Activated CD4-positive, CD25-positive, alpha-beta regulatory T cell (primary cell): Measurements from ENCODE around the gene SYT1.
"Not testable (repeated sequence)": the region's sequence is repeated elsewhere in the genome, so short reads cannot be mapped to it uniquely, and the experiment has no call there.

Experiments
- DNase-seq, 4 experiments: peaks; one replicate each; lab custom pipeline; 2025; lab: John Stamatoyannopoulos, UW

Gene SYT1

GRCh38 chr12:78864403-78864869 lies at the start of gene SYT1:
TSS of gene SYT1 (plus strand) at chr12:78864774.
- DNase-seq, result no peak

- DNase-seq, result no peak
Measured at GRCh38 chr12:78818487-78818886, 46.1 kb upstream of the SYT1 start.

- no peak for DNase-seq
Measured at GRCh38 chr12:78820946-78821345, 43.6 kb upstream of the SYT1 start.

- DNase-seq, result no peak
Measured at GRCh38 chr12:78824918-78825317, 39.7 kb upstream of the SYT1 start.

- no peak for DNase-seq
Measured at GRCh38 chr12:78829690-78830089, 34.9 kb upstream of the SYT1 start.

GRCh38 chr12:78835493-78835892 lies 29.1 kb upstream of the SYT1 start:
- DNase-seq, result no peak

GRCh38 chr12:78840518-78841019 lies 24.0 kb upstream of the SYT1 start:
- not testable (repeated sequence) for DNase-seq

- no peak for DNase-seq
Measured at GRCh38 chr12:78853231-78853630, 11.3 kb upstream of the SYT1 start.

- DNase-seq, result no peak
Measured at GRCh38 chr12:78863482-78864402, 832 bp upstream of the SYT1 start.

- no peak for DNase-seq
Measured at GRCh38 chr12:78864870-78865463, 393 bp downstream of the SYT1 start.

- no peak for DNase-seq
Measured at GRCh38 chr12:78865516-78865915, 942 bp downstream of the SYT1 start.

- DNase-seq, result no peak
Measured at GRCh38 chr12:78866518-78866917, 1.9 kb downstream of the SYT1 start.

- no peak for DNase-seq
Measured at GRCh38 chr12:78870539-78870938, 6.0 kb downstream of the SYT1 start.

- DNase-seq, result no peak
Measured at GRCh38 chr12:78871566-78871965, 7.0 kb downstream of the SYT1 start.

- no peak for DNase-seq
Measured at GRCh38 chr12:78878459-78878858, 13.9 kb downstream of the SYT1 start.

- no peak for DNase-seq
Measured at GRCh38 chr12:78878866-78879265, 14.3 kb downstream of the SYT1 start.

GRCh38 chr12:78880078-78880477 lies 15.5 kb downstream of the SYT1 start:
- DNase-seq, result no peak

- no peak for DNase-seq
Measured at GRCh38 chr12:78881685-78882084, 17.1 kb downstream of the SYT1 start.

- no peak for DNase-seq
Measured at GRCh38 chr12:78885466-78885865, 20.9 kb downstream of the SYT1 start.

- no peak for DNase-seq
Measured at GRCh38 chr12:78886719-78887407, 22.3 kb downstream of the SYT1 start.

GRCh38 chr12:78887444-78887843 lies 22.9 kb downstream of the SYT1 start:
- DNase-seq, result no peak

- no peak for DNase-seq
Measured at GRCh38 chr12:78888568-78888967, 24.0 kb downstream of the SYT1 start.
